ENCODE results near the gene TXNRD2.

TXNRD2 gene

DNA sequence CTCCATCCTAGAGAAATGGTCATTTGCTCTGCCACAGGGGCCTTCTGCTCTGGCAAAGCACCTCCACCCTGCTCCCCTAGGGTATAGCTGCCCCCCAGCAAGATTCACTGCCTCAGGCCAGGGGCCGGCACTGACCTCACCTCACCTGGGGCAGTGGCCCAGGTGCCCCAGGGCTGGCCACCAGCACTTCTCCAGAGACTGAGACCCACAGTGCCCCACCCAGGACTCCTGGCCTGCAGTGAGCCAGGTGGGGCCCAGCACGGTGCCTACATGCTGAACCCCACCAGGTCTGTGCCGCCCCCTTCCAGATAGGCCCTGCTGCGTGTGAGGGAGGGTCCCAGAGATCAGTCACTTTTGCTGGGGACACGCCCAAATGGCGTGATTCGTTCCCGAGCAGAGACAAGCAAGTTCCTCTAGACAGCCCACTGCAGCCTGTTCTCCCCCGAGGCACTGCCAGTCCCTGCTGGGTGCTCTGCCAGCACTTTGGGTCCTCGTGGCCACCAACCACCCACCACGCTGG, 97.7 kb downstream of the TXNRD2 start:
- TF ChIP-seq, protein P1, sequence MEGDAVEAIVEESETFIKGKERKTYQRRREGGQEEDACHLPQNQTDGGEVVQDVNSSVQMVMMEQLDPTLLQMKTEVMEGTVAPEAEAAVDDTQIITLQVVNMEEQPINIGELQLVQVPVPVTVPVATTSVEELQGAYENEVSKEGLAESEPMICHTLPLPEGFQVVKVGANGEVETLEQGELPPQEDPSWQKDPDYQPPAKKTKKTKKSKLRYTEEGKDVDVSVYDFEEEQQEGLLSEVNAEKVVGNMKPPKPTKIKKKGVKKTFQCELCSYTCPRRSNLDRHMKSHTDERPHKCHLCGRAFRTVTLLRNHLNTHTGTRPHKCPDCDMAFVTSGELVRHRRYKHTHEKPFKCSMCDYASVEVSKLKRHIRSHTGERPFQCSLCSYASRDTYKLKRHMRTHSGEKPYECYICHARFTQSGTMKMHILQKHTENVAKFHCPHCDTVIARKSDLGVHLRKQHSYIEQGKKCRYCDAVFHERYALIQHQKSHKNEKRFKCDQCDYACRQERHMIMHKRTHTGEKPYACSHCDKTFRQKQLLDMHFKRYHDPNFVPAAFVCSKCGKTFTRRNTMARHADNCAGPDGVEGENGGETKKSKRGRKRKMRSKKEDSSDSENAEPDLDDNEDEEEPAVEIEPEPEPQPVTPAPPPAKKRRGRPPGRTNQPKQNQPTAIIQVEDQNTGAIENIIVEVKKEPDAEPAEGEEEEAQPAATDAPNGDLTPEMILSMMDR (IDR thresholded peaks at IDR 0.05; ENCODE audit: low read depth, low read length, missing control alignments) = no peak
- DNase-seq (ENCODE audit: low read depth) = no peak
- H3K4me3 ChIP-seq (ENCODE audit: low read depth, low read length) = no peak overlapping the region

DNA sequence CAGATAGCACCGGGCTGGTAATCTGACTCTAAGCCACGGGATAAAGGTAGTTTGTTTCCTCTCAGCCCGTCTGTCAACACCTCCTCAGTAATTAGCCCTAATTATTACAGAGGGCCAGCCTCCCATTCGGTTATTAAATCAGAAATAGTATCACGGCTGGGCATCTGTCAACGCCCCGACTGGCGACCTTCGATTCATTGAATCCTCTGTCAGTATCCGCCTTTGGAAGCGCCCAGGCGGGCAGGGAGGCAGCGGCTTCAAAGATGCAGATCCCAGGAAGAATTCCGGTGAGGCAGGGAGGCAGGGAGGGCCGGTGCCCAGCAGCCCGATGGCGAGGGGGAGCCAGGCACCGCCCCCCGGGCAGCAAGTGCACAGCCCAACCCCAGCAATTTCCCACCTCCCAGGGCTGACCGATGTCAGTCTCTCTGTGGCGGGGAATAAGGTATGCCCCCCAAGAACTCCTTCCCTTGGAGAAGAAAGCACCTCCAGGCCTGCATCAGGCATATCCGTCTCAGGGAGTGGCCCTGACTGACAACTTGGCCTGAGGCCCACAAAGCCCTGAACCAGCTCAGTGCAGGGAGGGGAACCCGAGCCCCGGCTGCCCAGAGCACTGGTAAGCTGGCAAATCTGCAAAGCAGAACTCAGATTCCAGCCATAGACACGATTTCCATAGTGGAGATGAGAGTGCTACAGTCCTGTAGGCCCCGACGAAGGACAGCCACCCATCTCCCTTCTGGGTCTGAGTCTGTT, 98.3 kb downstream of the TXNRD2 start:
- TF ChIP-seq, protein P1 (IDR thresholded peaks at IDR 0.05; ENCODE audit: low read depth, low read length, missing control alignments) = no peak
- H3K4me3 ChIP-seq (ENCODE audit: low read depth, low read length) = no peak overlapping the region
- DNase-seq (ENCODE audit: low read depth) = no peak

DNA sequence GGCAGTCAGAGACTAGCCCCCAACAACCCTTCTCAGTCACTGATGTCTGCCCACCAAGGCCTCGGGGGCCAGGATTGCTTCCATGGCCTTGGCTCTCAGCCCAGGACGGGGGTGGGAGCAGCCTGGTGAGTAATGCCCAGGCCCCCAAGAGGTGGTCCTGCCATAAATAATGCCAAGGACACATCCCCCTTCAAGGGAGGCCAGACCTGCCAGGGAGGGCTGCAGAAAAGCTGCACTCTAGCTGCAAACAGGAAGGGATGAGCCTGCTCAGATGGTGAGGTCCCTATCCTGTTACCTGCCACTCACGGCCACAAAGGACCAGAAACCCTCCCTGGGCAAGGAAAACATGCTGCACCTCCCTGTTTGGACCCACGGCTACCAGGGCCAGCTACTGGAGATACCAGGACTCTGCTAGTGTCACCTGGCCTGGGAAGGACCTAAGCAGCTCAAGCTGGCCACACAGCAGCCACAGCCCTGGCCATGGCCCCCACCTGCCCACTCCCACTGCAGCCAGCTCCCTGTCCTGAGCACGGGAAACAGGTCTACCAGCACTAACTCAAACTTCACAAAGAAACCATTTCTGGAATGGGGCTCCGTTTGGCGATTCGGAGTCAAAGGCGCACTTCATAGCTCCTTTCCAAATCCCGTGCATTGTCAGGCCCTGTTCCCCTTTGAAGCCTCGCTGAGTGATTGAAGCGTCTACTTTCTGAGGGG, 99.1 kb downstream of the TXNRD2 start:
- DNase-seq (ENCODE audit: low read depth) = no peak
- no peak overlapping the region for H3K4me3 ChIP-seq (ENCODE audit: low read depth, low read length)
- TF ChIP-seq, protein P1 (IDR thresholded peaks at IDR 0.05; ENCODE audit: low read depth, low read length, missing control alignments) = no peak

DNA sequence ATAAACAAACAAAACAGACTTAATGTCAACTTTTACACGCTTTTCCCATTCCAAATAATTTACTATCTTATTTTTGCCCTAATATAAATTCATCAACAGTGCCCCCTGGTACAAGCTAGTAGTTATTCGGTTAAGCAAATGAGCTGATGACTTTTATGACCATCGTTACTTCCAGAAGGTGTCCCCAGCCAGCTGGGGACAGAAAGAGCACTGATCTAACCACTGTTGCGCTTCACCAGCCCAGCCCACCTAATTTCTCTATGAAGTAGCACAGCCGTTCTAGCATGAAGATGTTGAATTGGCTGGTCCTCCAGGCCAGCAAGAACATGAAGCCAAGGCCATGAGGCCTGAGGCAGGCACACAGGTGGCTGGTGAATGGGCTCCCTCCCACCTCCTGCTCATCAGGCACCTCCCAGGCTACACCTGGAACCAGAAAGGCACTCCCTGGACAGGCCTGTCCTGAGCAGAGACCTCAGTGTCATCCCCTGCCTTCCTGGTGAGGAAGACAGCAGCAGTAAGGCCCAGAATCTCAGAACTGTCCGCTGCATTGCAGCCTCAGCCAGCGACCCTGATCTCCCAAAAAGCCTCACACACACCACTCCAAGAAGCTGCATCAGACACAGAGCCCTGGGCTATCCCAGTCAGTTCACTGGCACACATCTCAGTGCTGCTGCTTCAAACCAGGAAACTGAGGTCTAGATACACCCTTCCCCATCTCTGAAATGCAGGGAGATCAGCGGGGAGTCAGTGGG, 99.8 kb downstream of the TXNRD2 start:
- TF ChIP-seq, protein P1 (IDR thresholded peaks at IDR 0.05; ENCODE audit: low read depth, low read length, missing control alignments) = no peak
- no peak for DNase-seq (ENCODE audit: low read depth)
- H3K4me3 ChIP-seq (ENCODE audit: low read depth, low read length) = no peak overlapping the region

DNA sequence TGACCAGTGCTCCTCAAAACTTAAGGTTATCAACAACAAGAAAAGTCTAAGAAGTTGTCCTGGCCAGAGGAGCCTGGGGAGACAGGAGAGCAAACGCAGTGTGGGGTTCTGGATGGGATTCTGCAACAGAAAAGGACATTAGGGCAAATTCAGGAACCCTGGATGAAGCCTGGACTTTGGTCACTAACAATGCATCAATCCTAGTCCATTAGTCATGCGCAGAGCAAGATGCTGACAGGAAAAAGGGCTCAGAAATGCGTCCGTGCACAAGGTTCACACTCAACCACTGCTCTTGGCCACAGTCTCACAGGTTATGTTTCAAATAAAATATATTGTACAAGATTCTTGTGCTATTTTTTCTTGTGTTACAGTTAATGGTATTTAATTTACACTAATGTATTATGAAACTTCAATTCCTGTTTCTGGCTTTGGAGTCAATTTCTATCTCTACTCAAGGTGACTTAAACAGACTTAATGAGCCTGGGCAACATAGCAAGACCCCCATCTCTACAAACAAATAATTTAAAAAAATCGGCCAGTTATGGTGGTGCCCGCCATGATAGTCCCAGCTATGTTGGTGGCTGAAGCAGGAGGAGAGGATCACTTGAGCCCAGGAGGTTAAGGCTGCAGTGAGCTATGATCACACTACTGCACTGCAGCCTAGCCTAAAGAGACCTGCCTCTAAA, 100.5 kb downstream of the TXNRD2 start:
- TF ChIP-seq, protein P1 (IDR thresholded peaks at IDR 0.05; ENCODE audit: low read depth, low read length, missing control alignments) = no peak
- DNase-seq (ENCODE audit: low read depth) = no peak
- no peak overlapping the region for H3K4me3 ChIP-seq (ENCODE audit: low read depth, low read length)

DNA sequence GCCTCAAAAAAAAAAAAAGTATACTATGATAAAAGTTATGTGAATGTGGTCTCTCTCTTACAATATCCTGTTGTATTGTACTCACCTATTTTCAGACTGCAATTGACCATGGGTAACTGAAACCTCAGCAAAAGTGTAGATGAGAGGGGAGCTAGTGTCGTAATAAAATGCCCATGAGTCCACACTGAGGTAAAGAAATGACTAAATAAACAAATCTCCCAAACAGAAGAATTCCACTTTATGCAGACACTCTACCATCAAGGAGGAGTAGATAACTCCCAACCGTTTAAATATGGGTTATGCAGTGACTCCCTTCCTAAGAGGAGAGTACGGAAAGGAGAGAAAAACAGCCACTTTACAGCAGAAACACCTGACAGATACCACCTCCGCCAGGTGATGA, 101.6 kb downstream of the TXNRD2 start:
- TF ChIP-seq, protein P1 (IDR thresholded peaks at IDR 0.05; ENCODE audit: low read depth, low read length, missing control alignments) = no peak
- H3K4me3 ChIP-seq (ENCODE audit: low read depth, low read length) = no peak overlapping the region
- DNase-seq (ENCODE audit: low read depth) = no peak
